Stimulated activated CD8-positive, alpha-beta memory T cell treated with anti-CD3 and anti-CD28 coated beads, Interleukin-4, amount 100 ng/mL, for 48 hours (primary cell): ENCODE data around the gene CEP170B.

Source experiments
- DNase-seq: peaks from one replicate; pipeline ENCODE4 v3.0.0-alpha.2; 2020

CEP170B gene

DNA sequence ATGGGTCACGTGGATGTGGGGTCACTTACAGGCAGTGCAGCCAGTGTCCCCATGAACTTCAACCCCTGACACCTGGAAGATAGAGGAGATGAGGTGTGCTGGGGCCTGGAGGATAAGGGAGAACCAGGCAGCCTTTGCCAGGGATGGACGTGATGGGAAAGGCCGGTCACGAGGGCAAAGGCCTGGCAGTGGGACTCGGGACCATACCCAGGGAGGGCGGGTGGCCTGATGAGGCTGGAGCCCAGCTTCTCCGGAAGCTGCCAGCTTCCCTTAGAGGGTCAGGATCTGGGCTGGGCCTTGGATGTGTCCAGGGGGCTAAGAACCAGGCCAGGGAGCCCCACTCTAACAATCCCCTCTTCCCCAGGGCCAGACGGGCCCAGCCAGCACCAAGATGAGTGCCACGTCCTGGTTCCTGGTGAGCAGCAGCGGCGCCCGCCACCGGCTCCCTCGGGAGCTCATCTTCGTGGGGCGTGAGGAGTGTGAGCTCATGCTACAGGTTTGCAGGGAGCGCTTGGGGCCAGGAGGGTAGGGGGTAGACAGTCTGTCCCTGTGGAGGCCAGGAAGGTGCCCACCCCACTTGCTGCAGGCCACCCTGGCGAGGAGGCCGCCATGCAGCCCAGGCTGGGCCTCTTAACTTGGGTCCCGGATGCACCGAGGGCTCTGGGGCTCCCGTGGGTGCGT is 3.1 kb downstream of the CEP170B start:
- no peak for DNase-seq

DNA sequence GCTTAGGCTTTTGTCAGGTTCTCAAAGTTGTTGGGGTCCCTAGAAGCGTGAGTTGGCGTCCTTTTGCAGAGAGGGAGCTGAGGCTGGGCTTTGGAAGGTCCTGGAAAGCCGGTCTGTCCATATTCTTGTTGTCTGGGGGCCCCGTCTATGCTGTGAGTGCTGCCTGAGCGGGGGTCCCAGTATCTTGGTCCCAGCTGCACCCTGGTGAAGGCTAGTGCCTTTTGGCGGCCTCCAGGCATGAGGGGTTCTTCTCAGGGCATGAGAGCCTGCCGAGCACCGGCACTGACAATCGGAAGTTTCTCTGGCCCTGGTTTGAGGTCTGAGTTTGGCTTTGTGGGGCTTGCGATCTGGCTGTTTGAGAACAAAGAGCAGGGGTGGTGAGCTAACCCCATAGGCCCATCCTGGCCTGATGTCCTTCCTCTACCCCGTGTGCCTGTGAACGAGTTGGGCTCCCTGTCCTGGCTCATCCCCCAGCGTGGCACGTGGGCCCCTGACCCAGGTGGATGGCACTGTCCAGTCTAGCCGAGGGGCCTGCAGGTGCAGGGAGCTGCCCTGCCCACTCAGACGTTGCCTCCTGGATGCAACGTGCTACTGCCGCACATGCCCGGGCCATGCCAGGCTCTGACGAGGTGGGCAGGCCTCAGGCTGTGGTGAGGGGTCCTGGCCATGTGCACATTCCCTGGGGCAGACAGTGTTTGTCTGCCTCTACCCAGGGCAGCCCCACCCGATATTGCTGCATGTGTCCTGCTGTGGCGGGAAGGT is 3.9 kb downstream of the CEP170B start:
- DNase-seq, result no peak

DNA sequence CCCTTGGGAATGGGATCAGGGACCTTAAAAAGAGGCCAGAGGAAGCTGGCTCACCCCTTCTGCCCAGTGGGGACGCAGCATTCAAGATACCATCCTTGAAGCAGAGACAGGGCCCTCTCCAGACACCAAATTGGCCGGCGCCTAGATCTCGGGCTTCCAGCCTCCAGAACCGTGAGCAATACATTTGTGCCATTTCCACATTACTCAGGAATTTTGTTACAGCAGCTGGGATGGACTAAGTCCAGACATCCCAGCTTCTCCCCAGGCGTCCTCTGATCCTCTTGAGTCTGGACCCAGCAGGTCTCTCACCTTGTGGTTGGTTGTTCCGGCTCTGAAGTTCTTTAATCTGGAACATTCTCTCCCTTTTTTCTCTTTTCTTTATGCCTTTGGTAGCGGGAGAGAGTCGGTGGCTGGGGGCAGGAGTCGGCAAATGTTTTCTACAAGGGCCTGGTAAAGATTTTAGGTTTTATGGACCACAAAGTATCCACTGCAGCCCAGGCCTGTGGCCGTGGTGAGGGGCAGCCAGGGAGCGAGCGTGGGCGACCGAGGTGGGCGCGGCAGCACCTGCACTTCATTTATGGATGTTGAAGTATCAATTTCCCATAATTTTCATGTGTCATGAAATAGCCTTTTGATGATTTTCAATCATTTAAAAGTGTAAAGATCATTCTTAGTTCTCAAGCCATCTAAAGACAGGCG is 4.8 kb downstream of the CEP170B start:
- no peak for DNase-seq

DNA sequence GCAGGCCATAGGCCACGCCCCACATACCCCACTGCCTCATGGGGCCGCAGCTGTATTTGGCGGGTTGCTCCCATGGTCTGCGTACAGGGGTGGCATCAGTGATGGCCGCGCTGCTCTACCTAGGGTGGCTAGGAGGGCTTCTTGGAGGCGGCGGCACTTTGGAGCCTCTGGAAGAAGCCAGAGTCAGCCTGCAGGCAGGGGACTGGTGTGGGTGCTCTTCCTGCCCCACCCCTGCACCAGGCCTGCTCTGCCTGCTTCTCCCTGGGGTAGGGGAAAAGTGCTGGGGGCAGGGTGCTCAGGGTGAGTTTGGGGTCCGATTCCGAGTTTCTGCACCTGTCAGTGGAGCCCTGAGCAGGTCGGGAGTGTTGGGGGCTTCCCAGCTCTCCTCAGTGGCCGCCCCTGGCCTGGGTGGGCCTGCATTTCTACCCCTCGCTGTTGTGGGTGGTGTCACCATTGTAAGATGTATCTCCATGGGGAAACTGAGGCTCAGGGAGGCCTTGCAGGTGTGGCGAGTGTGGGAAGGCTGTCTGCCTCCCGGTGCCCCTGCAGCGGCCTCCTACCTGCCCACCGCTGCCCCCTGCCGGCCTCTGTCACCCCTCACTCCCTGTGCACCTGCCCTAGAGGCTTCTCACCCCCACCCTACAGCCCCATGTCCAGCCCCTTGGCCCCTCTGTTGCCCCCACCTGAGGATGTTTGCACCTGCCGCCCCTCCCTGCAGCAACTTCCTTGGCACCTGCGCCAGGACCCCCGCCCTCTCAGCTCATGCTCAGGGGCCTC is 5.5 kb downstream of the CEP170B start:
- DNase-seq, result peak; percentile 75

DNA sequence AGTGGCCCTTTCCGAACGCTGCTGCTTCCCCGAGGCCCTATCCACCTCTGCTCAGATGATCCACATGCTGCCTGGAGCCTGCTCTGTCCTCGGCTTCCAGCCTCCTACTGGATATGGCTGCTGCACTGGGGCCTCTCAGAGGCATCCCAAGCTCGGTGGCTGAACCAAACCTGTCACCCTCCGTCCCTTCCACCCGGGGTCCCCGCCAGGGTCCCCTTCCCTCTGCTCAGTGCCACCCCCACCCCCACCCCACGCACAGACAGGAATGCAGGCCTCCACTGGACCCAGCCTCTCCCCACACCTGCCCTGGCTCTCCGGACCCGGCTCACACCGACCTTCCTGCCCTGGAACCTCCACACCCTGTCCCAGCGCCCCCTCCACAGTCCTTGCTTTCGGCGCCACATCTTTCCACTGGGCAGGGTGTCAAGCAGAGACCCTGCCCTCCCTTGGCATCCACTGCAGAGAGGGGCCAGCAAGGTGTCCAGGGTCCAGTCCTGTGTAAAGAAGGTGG is 6.1 kb downstream of the CEP170B start:
- DNase-seq, result no peak

DNA sequence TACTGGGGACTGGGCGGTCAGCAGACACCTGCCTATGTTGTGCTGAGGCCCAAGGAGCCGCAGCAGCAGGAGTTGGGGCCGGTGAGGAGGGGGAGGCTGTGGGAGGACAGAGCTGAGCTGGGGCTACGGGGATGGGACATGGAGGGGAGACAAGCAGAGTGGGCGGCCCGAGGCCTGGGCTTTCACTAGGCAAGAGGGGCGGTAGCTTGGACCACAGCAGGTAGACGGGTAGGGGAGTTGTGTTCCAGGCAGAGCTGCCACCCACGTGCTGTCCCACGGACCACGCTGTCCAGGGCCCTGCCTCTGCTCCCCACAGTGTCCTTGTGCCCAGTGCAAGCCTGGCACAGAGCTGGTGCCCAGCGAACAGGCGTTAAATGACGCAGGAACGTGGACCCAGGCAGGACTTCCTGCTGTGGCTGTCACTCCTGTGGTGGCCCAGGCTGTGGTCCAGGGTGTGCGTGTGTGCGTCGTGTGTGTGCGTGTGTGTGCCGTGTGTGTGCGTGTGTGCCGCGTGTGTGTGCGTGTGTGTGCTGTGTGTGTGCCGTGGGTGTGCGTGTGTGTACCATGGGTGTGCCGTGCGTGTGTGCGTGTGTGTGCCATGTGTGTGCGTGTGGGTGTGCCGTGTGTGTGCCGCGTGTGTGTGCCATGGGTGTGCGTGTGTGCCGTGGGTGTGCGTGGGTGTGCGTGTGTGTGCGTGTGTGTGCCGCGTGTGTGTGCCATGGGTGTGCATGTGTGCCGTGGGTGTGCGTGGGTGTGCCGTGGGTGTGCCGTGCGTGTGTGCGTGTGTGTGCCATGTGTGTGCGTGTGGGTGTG is 6.8 kb downstream of the CEP170B start:
- DNase-seq, result no peak

DNA sequence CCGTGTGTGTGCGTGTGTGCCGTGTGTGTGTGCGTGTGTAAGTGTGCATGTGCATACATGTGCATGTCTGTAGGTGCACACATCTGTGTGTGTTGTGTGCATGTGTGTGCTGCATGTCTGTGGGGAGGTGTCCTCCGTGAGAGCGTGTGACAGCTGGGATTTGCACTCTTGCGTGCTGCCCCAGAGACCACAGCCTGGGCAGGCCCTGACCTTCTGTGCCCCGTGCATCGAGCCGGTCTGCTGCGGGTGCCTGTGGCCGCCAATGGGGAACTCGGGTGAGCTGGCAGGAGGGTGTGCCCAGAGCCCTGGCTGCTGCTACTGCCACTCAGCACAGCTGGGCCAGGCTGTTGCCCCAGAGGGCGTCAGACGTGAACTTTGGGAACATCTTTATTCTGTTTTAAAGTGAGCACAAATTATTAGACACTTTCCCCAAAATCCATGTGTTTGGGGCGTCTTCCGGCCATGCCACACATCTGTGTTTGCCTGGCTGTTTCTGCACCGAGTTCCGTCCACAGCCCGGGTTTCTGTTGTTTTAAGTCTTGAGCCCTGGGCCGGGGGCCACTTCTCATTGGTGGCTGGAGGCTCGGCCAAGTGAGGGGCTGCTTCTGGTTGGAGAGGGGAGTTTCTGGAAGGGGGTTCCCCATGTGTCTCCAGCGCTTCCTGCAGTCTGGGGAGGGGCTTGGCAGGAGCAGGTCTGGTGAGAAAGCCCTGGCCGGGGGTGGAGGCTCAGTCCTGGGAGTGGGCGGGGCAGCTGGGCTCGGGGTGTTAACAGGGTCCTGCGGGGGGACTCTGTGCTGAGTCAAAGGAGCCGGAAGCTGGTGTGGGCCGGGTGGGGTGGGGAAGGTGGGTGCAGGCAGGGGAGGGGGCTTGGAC is 7.6 kb downstream of the CEP170B start:
- no peak for DNase-seq

DNA sequence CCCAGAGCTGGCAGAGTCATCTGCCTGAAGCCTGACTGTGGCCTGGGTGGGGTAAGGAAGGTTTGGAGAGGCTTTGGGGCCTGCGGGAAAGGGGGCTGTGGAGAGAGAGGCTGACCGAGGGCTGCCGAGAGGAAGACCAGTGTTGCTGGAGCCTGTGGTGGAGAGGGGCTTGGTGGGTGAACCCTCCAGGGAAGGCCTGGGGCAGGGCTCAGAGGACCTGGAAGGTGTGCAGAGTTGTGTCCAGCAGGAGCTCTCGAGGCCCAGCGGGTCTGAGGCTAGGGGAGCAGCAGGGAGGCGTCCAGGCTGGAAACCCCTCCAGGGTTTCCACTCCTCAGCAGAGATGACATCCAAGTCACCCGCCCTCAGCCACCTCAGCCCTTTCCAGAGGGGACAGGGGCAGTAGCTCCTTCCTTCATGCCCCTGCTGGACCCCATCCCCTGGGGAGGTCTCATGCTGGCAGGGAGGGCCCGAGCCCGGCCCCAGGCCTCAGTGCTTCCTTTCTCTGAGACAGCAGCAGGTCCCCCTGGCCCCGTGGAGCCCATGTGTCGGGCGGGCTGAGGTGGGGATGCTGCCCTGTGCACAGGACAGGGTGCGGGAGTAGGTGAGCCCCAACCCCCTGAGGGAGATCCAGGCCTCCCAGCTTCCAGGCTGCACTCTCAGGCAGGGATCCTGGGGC is 8.4 kb downstream of the CEP170B start:
- no peak for DNase-seq

DNA sequence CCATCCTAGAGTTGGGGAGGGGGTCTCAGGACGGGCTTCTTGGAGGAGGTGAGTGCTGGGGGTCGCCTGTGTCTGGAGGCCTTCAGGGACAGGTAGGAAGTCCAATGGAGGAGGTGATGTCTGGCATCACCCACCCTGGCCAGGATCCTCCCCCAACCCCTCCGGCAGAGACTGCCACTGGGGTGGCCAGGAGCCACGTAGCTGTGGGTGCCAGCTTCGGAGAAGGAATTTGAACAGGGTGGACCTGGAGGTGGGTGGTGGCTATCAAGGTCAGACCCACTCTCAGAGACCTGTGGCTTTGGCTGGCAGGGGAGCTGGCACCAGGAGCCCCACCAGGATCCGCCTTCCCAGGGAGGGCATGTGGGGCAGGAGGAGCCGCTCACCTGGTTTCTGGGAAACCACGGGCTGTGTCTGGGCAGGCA is 9.1 kb downstream of the CEP170B start:
- DNase-seq, result no peak

DNA sequence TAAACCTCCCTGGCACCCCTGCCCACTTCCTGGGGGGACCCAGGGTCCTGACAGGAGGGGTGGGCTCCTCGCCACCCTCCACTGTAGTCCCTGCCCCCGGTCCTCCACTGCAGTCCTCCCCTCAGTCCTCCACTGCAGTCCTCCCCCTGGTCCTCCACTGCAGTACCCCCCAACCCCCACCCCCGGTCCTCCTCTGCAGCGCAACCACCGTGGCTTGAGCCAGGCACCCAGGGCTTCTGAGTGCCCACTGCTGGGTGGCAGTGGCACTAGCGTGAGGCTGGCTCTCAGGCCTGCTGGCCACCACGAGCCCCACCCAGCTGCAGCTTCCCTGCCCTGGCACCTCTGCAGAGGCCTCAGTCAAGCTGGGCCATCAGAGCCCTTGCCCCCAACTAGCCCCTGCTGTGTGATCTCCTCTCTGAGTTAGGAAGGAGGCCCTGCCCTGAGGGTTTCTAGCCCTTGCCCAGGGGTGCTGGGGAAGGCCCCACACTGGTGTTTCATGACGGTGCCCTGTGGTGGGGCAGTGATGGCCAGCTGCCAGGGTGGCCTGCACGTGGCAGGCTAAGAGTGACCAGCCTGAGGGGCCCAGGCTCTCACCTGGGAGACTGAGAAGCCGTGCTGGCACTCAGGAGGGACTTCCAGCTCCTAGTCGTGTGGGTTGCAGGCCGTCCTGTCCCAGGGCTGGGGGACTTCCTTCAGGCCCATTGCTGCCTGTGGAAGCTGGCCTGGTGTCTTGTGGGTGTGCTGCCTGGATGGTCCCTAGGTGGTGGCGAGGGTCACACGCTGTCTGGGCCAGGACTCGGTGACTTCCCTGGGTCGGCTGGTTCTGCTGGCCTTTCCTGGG is 9.7 kb downstream of the CEP170B start:
- DNase-seq, result no peak

DNA sequence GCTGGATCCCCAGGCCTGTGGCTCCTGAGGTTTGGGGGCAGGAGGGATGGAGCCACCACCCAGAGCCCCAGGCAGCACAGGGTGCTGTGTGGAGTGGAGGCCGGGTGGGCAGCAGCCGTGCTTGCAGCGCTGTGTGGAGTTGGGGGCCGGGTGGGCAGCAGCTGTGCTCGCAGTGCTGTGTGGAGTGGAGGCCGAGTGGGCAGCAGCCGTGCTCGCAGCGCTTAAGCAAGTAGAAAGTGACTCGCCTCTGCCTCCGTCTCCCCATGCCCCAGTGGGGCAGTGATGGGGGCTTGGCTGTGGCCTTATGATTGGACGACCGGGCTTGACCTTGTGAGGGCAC is 10.3 kb downstream of the CEP170B start:
- no peak for DNase-seq

DNA sequence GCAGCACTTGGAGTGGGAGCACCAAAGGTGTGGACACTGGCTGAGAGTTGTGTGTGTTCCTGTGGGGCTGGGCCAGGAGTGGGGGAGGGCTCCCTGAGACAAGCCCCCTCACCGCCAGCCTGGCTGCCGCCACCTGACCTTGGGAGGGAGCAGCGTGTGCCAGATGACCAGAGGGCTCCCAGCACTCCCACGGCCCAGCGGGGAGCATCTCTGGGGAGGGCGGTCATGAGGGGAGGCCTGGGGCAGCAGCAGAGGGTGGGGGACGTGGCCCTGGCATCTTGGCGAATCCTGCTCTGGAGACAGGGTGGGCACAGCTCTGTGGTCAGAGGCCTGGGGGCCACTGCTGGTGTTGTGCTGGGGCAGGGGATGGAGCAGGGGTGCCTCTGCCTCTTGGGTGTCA is 10.7 kb downstream of the CEP170B start:
- DNase-seq, result no peak

DNA sequence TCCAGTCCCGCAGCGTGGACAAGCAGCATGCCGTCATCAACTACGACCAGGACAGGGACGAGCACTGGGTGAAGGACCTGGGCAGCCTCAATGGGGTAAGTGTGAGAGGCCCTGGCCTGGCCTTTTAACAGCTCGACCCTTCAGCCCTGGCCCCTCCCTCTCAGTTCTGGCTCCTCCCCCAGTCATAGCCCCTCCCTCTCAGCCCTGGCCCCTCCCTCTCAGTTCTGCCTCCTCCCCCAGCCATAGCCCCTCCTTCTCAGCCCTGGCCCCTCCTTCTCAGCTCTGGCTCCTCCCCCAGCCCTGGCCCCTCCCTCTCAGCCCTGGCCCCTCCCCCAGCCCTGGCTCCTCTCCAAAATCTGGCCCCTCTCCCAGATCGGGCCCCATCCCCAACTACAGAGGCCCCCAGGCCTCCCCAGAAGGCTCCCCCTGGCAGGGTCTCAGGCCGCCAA is 11.2 kb downstream of the CEP170B start:
- peak; percentile 78 for DNase-seq

DNA sequence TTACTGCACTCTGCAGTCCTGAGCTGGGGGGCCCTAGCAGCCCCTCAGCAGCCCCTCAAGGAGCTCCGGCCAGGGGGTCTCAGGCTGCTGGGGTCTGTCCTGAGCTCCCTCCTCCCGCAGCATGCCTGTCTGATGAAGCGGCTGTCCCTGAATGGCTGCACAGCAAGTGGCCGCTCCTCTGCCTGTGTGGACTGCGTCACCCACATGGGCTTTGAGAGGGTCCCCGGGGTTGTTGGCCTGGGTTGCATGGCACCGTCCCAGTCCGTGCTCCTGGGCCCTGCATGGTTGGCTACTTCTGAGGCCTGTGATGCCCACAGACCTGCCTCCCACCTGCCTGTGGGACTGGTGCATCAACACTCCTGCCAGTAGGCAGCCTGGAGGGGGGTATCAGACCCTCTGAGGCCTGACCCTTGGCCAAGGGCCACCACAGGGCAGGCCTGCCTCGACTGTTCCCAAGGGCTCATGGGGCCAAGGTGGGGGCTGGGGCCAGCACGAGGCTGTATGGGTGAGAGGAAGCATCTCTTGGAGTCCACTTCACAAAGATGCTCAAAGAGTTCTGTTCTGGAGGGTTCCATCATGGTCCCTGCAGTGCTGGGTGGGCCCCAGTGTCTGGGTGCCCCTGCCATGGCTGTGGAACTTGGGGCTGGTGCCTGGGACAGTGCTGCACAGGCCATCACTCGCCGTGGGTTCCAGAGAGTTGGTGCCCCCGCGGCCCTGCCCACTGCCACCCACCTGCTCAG is 12.2 kb downstream of the CEP170B start:
- no peak for DNase-seq

DNA sequence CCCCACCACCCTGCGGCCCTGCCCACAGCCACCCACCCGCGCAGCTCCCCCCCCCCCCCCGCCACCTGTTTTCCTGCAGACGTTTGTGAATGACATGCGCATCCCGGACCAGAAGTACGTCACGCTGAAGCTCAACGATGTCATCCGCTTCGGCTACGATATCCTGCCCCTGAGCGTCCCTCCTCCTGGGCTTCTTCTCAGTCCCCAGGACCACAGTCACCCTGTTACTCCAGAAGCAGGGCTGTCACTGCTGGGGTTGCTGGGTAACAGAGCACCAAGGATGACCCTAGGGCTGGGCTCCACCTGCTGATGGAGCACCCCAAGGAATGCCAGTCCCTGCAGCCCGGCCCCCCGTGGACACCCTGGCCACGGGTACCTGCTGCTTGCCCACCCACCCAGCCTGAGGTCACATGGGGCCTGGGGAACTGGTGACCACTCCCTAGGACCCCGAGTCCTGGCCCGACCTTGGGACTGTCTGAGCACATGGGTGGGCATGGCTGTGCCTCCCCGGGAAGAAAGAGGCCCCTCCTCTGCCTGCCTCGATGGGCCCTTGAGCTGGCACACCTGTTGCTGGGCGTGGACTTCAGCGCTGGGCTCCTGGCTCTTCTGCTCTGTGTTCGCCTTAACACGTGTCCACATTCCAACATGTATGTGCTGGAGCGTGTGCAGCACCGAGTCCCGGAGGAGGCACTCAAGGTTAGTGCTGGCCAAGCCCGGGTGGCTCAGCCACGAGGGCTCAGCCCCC is 12.9 kb downstream of the CEP170B start:
- DNase-seq, result no peak

DNA sequence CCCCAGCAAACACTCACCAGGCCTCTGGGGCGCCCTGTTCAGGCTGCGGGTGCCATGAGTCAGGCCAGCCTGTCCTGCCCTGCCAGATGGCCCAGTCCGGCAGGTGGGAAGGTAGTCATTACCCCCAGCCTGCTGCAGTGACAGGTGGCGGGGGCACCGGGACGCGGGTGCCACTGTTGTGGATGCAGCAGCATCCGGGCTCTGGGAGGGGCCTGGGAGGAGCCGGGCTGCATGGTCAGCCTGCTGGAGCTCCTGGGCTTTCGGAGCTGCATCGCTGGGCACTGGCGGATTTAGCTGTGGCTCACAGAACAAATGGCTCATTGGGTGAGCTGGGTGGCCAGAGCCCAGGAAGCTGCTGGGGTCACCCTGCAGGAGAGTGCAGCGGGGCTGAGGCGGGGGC is 13.5 kb downstream of the CEP170B start:
- no peak for DNase-seq

DNA sequence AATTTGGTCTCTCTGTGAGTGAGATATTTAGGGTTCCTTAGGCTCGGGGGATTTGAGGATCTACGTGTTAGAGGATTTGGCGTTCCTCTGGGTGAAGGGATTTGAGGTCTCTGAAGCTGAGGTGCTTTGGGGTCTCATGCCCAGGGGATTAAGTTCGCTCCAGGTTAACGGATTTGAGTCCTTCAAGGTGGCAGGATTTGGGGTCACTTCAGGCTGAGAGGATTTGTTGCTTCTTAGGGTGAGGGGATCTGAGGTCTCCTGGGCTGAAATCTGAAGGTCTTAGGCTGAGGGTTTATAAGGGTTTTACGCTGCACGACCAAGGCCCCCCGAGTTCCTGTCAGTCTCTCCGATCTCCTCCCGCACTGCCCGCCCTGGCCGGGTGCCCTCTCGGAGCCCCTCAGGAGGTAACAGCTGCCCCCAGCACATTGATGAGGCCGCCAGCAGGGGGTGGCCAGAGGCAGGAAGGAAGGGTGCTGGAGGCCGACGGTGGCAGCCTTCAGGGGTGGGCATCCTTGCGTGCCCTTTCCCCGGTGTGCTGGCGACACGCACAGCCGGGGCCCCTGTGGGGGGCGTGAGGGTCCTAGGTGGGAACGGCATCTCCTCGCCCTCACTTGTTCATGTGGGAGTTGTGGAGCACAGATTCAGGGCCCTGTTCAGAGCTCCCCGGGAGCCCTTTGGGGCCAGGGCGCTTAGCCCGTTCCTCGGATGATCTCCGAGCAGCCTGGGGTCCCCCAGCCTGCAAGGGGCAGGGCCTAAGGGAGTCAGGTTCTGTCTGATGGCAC is 14.3 kb downstream of the CEP170B start:
- DNase-seq, result no peak
